IMR-90 (cell line): Measurements from ENCODE around the gene FOXN3.

Experiments
- BHLHE40 ChIP-seq: fragments of 150-350 bp; IDR thresholded peaks from 2 replicates; pipeline ENCODE4 v1.6.1; 2016; ENCODE audit warnings: mild to moderate bottlenecking, low read depth, low read length
- CTCF ChIP-seq: conservative IDR thresholded peaks from 2 replicates; pipeline ENCODE4 v1.5.1; 2012; ENCODE audit warnings: mild to moderate bottlenecking, low read depth, low read length, improper control_type of control experiment
- ELK1 ChIP-seq: fragments of 150-350 bp; IDR thresholded peaks from 2 replicates; pipeline ENCODE4 v1.6.1; 2016; ENCODE audit warnings: low read depth, mild to moderate bottlenecking, low read length, moderate library complexity, borderline replicate concordance
- MAZ ChIP-seq: IDR thresholded peaks from 2 replicates; pipeline ENCODE4 v1.6.1; 2012; ENCODE audit warnings: low read depth, mild to moderate bottlenecking, low read length, improper control_type of control experiment, moderate library complexity, borderline replicate concordance
- MXI1 ChIP-seq: IDR thresholded peaks from 2 replicates; pipeline ENCODE4 v1.6.1; 2012; ENCODE audit warnings: low read depth, mild to moderate bottlenecking, low read length, moderate library complexity, borderline replicate concordance
- POLR2A ChIP-seq: IDR thresholded peaks from 2 replicates; pipeline ENCODE4 v1.6.1; 2012; ENCODE audit warnings: mild to moderate bottlenecking, low read depth, low read length
- RAD21 ChIP-seq: IDR thresholded peaks from 2 replicates; pipeline ENCODE4 v1.6.1; 2012; ENCODE audit warnings: low read length, improper control_type of control experiment

- no peak for TF ChIP-seq CTCF
- TF ChIP-seq RAD21: no peak
- TF ChIP-seq POLR2A: no peak
- TF ChIP-seq MAZ: no peak
- TF ChIP-seq ELK1: no peak
- no peak for TF ChIP-seq MXI1
- TF ChIP-seq BHLHE40: no peak
Observed at GRCh38 chr14:89418976-89419375, 1.9 kb upstream of the FOXN3 start.
